GM10266 (cell line): ENCODE measurements around the gene TNFRSF6B.
A peak's percentile ranks its signal among the peaks of the same experiment; 100 is the strongest.

Experiments used
- DNase-seq: peaks from one replicate; pipeline ENCODE4 v3.0.0; 2012; ENCODE audit errors: extremely low spot score
- TF ChIP-seq, protein P1 (sequence below): IDR thresholded peaks from 2 replicates; pipeline ENCODE4 v1.5.1; 2012; ENCODE audit warnings: mild to moderate bottlenecking, low read depth; ENCODE audit not compliant: control insufficient read depth, insufficient read depth; ENCODE audit errors: missing control alignments

Gene TNFRSF6B

DNA sequence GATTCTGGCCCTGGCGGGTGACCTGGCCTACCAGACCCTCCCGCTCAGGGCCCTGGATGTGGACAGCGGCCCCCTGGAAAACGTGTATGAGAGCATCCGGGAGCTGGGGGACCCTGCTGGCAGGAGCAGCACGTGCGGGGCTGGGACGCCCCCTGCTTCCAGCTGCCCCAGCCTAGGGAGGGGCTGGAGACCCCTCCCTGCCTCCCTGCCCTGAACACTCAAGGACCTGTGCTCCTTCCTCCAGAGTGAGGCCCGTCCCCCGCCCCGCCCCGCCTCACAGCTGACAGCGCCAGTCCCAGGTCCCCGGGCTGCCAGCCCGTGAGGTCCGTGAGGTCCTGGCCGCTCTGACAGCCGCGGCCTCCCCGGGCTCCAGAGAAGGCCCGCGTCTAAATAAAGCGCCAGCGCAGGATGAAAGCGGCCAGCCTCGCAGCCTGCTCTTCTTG, 42.3 kb downstream of the TNFRSF6B start:
- peak; percentile 31 for DNase-seq
- TF ChIP-seq, protein P1, sequence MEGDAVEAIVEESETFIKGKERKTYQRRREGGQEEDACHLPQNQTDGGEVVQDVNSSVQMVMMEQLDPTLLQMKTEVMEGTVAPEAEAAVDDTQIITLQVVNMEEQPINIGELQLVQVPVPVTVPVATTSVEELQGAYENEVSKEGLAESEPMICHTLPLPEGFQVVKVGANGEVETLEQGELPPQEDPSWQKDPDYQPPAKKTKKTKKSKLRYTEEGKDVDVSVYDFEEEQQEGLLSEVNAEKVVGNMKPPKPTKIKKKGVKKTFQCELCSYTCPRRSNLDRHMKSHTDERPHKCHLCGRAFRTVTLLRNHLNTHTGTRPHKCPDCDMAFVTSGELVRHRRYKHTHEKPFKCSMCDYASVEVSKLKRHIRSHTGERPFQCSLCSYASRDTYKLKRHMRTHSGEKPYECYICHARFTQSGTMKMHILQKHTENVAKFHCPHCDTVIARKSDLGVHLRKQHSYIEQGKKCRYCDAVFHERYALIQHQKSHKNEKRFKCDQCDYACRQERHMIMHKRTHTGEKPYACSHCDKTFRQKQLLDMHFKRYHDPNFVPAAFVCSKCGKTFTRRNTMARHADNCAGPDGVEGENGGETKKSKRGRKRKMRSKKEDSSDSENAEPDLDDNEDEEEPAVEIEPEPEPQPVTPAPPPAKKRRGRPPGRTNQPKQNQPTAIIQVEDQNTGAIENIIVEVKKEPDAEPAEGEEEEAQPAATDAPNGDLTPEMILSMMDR: no peak

DNA sequence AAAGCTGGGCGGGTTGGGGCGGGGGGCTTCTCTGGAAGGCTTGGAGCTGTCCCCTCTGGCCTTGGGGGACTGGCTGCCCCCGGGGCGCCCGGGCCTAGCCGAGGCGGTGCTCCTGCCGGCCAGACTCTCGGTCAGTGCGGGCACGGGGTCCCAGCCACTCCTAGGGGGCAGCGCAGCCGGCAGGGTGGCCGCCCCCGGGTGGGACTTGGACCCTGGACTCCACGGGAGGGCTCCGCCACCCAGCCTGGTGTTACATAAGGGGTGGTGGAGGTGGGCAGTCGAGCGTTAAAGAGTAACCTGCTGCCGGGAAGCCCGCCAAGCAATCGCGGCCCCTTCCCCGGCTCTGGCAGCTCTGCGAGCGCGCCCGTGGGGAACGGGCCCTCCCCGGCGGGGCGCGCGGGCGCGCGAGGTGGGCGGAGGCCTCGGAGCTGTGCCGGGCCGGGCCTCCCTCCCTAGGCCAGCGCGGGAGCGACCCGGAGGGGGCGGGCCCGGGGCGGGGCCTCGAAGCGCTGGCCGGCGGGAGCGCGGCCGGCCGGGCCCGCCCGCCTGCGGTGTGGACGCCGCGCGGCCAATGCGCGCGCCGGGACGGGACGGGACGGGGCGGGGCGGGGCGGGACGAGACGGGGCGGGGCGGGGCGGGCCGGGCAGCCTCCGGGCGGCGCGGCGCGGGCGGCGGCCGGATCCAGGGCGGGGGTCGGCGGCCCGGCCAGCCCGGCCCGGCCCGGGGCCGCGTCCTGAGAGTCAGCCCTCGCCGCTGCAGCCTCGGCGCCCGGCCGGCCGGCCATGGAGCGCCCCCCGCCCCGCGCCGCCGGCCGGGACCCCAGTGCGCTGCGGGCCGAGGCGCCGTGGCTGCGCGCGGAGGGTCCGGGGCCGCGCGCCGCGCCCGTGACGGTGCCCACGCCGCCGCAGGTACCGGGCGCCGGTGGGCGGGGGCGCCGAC, 42.9 kb downstream of the TNFRSF6B start, which contains the start of gene SLC2A4RG:
Gene SLC2A4RG, plus strand, starts transcription at position 647 of the 940 bp plus-strand sequence. Its CDS starts 137 bp downstream, at position 784.
- TF ChIP-seq, protein P1: no peak
- peak; percentile 99 for DNase-seq

DNA sequence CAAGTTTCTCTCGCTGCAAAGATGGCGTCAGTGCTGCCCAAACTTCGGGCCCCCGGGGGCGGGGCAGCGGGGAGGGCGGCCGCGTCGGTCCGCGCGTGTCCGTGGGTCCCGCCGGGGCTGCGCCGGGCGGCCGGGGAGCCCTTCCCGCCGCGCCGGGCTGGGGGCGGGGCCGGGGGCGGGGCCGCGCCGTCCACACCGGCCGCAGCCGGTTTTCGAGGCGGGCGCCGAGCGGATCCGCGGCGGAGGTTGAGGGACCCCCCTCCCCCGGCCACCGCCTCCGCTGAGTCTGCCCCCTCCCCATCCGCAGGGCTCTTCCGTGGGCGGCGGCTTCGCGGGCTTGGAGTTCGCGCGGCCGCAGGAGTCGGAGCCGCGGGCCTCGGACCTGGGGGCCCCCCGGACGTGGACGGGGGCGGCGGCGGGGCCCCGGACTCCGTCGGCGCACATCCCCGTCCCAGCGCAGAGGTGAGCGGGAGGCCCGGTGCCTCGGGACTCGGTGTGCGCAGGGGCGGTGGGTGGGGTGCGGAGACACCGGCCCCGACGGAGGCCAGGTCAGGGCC, 43.7 kb downstream of the TNFRSF6B start:
- TF ChIP-seq, protein P1: no peak
- DNase-seq: peak; percentile 83

DNA sequence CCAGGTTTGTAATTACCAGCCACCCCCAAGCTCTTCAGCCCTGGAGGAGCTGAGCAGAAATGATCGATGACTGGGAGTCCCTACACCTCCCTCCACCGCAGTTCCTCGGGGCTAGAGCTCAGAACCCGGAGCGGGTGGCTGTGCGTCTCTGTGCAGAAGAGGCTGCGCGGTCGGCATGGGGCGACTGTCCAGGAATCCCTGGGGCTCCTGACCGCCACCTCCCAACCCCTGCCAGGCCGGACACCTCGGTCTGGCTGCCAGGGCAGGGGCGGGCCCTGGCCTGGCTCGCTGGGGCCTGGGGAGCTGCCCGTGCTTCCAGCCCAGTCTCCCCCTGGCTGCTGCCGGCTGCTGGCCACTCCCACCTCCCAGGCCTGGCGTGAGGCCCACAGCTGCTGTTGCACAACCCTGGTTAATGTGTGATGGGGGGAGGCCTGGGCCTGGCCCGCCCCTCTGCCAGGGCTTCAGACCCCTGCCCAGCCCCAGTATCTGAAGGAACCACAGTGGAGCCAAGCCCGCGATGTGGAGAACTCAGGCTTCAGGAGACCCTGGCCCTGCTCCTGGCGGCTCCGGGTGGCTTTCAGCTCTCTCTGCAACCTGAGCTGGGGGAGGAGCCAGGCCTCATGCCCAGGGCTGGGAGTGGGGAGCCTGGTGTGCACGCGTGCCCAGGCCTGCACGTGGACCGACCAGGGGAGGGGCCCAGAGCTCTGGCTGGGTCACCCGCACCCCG, 44.3 kb downstream of the TNFRSF6B start:
- TF ChIP-seq, protein P1: no peak
- peak; percentile 74 for DNase-seq

DNA sequence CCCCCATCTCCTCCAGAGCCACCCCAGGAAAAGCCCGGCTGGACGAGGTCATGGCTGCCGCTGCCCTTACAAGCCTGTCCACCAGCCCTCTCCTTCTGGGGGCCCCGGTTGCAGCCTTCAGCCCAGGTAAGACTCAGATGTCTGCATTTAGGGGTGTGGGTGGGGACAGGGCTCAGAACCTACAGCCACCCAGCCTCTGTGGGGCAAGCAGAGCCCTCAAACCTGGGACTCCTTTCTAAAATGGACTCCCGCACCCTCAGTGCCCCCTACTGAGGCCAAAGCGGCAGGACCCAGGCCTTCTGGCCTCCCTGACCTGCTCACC, 44.9 kb downstream of the TNFRSF6B start:
- TF ChIP-seq, protein P1: no peak
- DNase-seq: peak; percentile 42

DNA sequence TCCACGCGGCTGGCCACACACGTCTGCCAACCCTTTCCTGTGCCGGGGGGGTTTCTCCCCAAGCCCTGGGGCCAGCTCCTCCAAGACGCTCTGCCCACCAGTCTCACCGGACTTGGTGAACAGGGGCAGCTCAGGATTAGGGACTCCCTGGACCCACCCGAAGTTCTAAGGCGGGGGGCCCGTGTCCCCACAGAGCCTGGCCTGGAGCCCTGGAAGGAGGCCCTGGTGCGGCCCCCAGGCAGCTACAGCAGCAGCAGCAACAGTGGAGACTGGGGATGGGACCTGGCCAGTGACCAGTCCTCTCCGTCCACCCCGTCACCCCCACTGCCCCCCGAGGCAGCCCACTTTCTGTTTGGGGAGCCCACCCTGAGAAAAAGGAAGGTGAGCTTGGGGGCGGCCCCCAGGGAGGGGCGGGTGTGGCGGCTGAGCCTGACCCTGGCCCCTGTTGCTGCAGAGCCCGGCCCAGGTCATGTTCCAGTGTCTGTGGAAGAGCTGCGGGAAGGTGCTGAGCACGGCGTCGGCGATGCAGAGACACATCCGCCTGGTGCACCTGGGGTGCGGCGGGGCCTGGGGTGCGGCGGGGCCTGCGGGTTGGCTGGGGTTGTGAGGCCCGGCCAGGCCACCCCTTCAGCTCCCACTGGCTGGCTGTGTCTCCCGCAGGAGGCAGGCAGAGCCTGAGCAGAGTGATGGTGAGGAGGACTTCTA, 45.4 kb downstream of the TNFRSF6B start:
- TF ChIP-seq, protein P1: no peak
- DNase-seq: no peak
